K562 (cell line): ENCODE results near the gene COMMD9. TPM values are rescaled to one million over a fixed set of nuclear protein-coding genes. Genes with fewer than 3 reads are reported as not detected.

ENCODE experiments used
- AFF1 ChIP-seq, 2 experiments: fragments of 450-650 bp; IDR thresholded peaks; 2 replicates each; pipeline ENCODE4 v1.6.1; 2018; ENCODE audit warnings: mild to moderate bottlenecking in 2 of 2, low read depth in 1 of 2; ENCODE audit not compliant: partially characterized antibody in 2 of 2
- CBX5 ChIP-seq: IDR thresholded peaks from 2 replicates; pipeline ENCODE4 v1.6.1; 2014; ENCODE audit warnings: low read depth, borderline replicate concordance
- CUX1 ChIP-seq: fragments of 200-800 bp; sonication (Bioruptor generic); IDR thresholded peaks from 2 replicates; pipeline ENCODE4 v1.6.1; 2016; ENCODE audit warnings: missing genetic modification characterization, missing compliant biosample characterization
- ESRRA ChIP-seq: fragments of 450-650 bp; IDR thresholded peaks from 2 replicates; pipeline ENCODE4 v1.6.1; 2014; ENCODE audit warnings: low read depth, mild to moderate bottlenecking, moderate library complexity, borderline replicate concordance
- FOXA3 ChIP-seq, 2 experiments: fragments of 450-650 bp in 1 of 2; sonication (generic) in 1 of 2; formaldehyde crosslinking; IDR thresholded peaks in 1 of 2; conservative IDR thresholded peaks in 1 of 2; 2 replicates each; pipeline versions ENCODE4 v1.4.0 to v1.8.0; 2020 to 2022; ENCODE audit warnings: mild to moderate bottlenecking in 2 of 2, missing genetic modification reagents in 1 of 2
- HEY1 ChIP-seq: fragments of 250-450 bp; sonication (Bioruptor Pico); IDR thresholded peaks from 2 replicates; pipeline ENCODE4 v1.5.0; 2020; ENCODE audit warnings: mild to moderate bottlenecking, moderate library complexity, borderline replicate concordance
- PHB ChIP-seq: fragments of 250-450 bp; sonication (Bioruptor Pico); IDR thresholded peaks from 2 replicates; pipeline ENCODE4 v1.5.0; 2021
- PHF20 ChIP-seq: fragments of 450-650 bp; IDR thresholded peaks from 2 replicates; pipeline ENCODE4 v1.6.1; 2018; ENCODE audit not compliant: partially characterized antibody
- PTTG1 ChIP-seq: fragments of 450-650 bp; IDR thresholded peaks from 2 replicates; pipeline ENCODE4 v1.6.1; 2016; ENCODE audit warnings: low read depth, mild to moderate bottlenecking, missing genetic modification characterization, missing compliant biosample characterization
- polyA plus RNA-seq, 8 experiments: library from polyadenylated mRNA; depleted of rRNA in 4 of 8; stranded (reverse) in 5 of 8; unstranded in 3 of 8; fragments of >200 nt; fragmentation: Nextera tagmentation in 2 of 8; fragmentation: Illumina TruSeq in 1 of 8; extraction: Ambion mirVana in 2 of 8; extraction: Trizol in 1 of 8; gene quantifications; 2 replicates each; pipeline versions ENCODE4 v1.2.1 to v1.2.3, GENCODE V29; 2011 to 2014; ENCODE audit warnings: inconsistent platforms in 1 of 8, missing spikeins in 1 of 8
- total RNA-seq, 7 experiments: library from RNA; depleted of rRNA in 6 of 7; stranded (reverse); fragments of >200 nt in 6 of 7; fragmentation: Illumina TruSeq in 2 of 7; extraction: Trizol in 2 of 7; gene quantifications; 2 replicates each; pipeline versions ENCODE4 v1.2.1 to v1.2.3, GENCODE V29; 2011 to 2021; ENCODE audit warnings: low replicate concordance in 1 of 7

The COMMD9 gene
- total and polyA plus RNA-seq, 9 of the 15 experiments (the other 6 are each of a cell fraction or from before 2014, with no cell fraction given): 27.3 to 121 (median 48.0) TPM

- TF ChIP-seq AFF1 (IDR thresholded peaks at IDR 0.05; ENCODE audit: low read depth in 1 of 2, partially characterized antibody in 2 of 2): peak; percentile 89
- TF ChIP-seq PHB: no peak
- no peak for TF ChIP-seq CBX5
- peak; percentile 100 for TF ChIP-seq PHF20
- no peak for TF ChIP-seq FOXA3 (CRISPR knock-in tag; conservative IDR thresholded peaks at IDR 0.05 in 1 of 2, IDR thresholded peaks at IDR 0.05 in 1 of 2)
- TF ChIP-seq PTTG1: no peak
- TF ChIP-seq HEY1 (CRISPR knock-in tag): 0 out of 2 replicates have a peak, but pooled peaks have one; percentile 27
- 0 out of 2 replicates have a peak, but pooled peaks have one; percentile 51 for TF ChIP-seq CUX1 (CRISPR knock-in tag)
- peak; percentile 32; the same call in 1 of the 2 replicates for TF ChIP-seq ESRRA
Measured at GRCh38 chr11:36289226-36289852, at the start of gene COMMD9 (continued).
